A549 (cell line): ENCODE data around the gene KNDC1. TPM values are rescaled to one million over a fixed set of nuclear protein-coding genes. Genes with fewer than 3 reads are reported as not detected.

Source experiments
- ATAC-seq, 2 experiments: fragments of 200-7000 bp in 1 of 2; fragments of >200 bp in 1 of 2; cut with Nextera tagmentation in 1 of 2; cut with Tn5 transposase in 1 of 2; 3 replicates each; pipeline versions ENCODE4 v1.8.0 to v1.9.1; 2018 to 2020; ENCODE audit warnings: mild to moderate bottlenecking in 1 of 2, moderate library complexity in 1 of 2
- CTCF ChIA-PET: fragments of 300-600 bp; sonication (Branson Sonifier 250); formaldehyde crosslinking; extraction: SDS; loops from one replicate; lab custom pipeline; 2021; ENCODE audit warnings: antibody characterized with exemption, inconsistent platforms; lab: Yijun Ruan, JAX
- POLR2A ChIA-PET: fragments of 350-600 bp; formaldehyde crosslinking; extraction: SDS; loops from one replicate; lab custom pipeline; 2021; ENCODE audit warnings: antibody characterized with exemption, inconsistent platforms; lab: Yijun Ruan, JAX
- DNase-seq, 2 experiments: peaks; one replicate each; pipeline versions ENCODE4 v3.0.0 to v3.0.0-alpha.2; 2011 to 2016; ENCODE audit warnings: low read depth in 1 of 2, low spot score in 1 of 2
- FAIRE-seq: peaks from 2 replicates; lab custom pipeline; 2011; peaks lifted over from hg19 to GRCh38; lab: Jason Lieb, UNC
- H3K27ac ChIP-seq, 2 experiments: fragments of >200 bp; sonication (Bioruptor Twin); formaldehyde crosslinking; 3 replicates each; pipeline ENCODE4 v1.5.1; 2016 to 2017
- H3K4me1 ChIP-seq: fragments of >200 bp; sonication (Bioruptor Twin); formaldehyde crosslinking; 3 replicates; pipeline ENCODE4 v1.6.1; 2016
- H3K4me2 ChIP-seq: fragments of >200 bp; sonication (Bioruptor Twin); formaldehyde crosslinking; 3 replicates; pipeline ENCODE4 v1.6.1; 2016
- H3K4me3 ChIP-seq: fragments of >200 bp; sonication (Bioruptor Twin); formaldehyde crosslinking; 3 replicates; pipeline ENCODE4 v1.5.1; 2016
- H3K9me3 ChIP-seq: fragments of >200 bp; sonication (Bioruptor Twin); formaldehyde crosslinking; 3 replicates; pipeline ENCODE4 v1.6.1; 2016
- ATOH8 ChIP-seq: fragments of 250-450 bp; sonication (Bioruptor Pico); IDR thresholded peaks from 2 replicates; pipeline ENCODE4 v1.5.0; 2020; ENCODE audit warnings: low read depth, mild to moderate bottlenecking, moderate library complexity
- BHLHE40 ChIP-seq: IDR thresholded peaks from 2 replicates; pipeline ENCODE4 v1.6.1; 2012; ENCODE audit warnings: low read depth, low read length, inconsistent platforms
- CBX8 ChIP-seq: fragments of 200-600 bp; sonication (generic); IDR thresholded peaks from 2 replicates; pipeline ENCODE4 v1.6.1; 2016
- CEBPB ChIP-seq, 2 experiments: fragments of >200 bp in 1 of 2; sonication (Bioruptor Twin) in 1 of 2; formaldehyde crosslinking in 1 of 2; IDR thresholded peaks; 2 replicates each; pipeline ENCODE4 v1.6.1; 2012 to 2016
- CHD2 ChIP-seq: fragments of 150-350 bp; IDR thresholded peaks from 2 replicates; pipeline ENCODE4 v1.6.1; 2014; ENCODE audit warnings: low read length; ENCODE audit not compliant: partially characterized antibody
- E2F6 ChIP-seq: IDR thresholded peaks from 2 replicates; pipeline ENCODE4 v1.6.1; 2012; ENCODE audit warnings: low read depth, borderline replicate concordance
- EHF ChIP-seq: fragments of 250-450 bp; sonication (Bioruptor Pico); IDR thresholded peaks from 2 replicates; pipeline ENCODE4 v1.5.0; 2020; ENCODE audit warnings: mild to moderate bottlenecking
- FOXS1 ChIP-seq: fragments of 250-450 bp; sonication (Bioruptor Pico); IDR thresholded peaks from 2 replicates; pipeline ENCODE4 v1.5.0; 2020; ENCODE audit warnings: mild to moderate bottlenecking, moderate library complexity
- HDAC2 ChIP-seq: fragments of 200-600 bp; sonication (generic); IDR thresholded peaks from 2 replicates; pipeline ENCODE4 v1.6.1; 2016
- HES2 ChIP-seq: fragments of >200 bp; sonication (Bioruptor Twin); formaldehyde crosslinking; IDR thresholded peaks from 2 replicates; pipeline ENCODE4 v1.6.1; 2016
- HMGXB4 ChIP-seq: fragments of 250-450 bp; sonication (Bioruptor Pico); IDR thresholded peaks from 2 replicates; pipeline ENCODE4 v1.5.0; 2021; ENCODE audit warnings: mild to moderate bottlenecking, moderate library complexity, borderline replicate concordance
- HOXB5 ChIP-seq: fragments of 250-450 bp; sonication (Bioruptor Pico); IDR thresholded peaks from 2 replicates; pipeline ENCODE4 v1.5.0; 2020; ENCODE audit warnings: mild to moderate bottlenecking, moderate library complexity
- KDM1A ChIP-seq: fragments of 200-600 bp; sonication (generic); IDR thresholded peaks from 2 replicates; pipeline ENCODE4 v1.6.1; 2016; ENCODE audit warnings: low read depth, mild to moderate bottlenecking
- MAFK ChIP-seq: fragments of 450-650 bp; IDR thresholded peaks from 2 replicates; pipeline ENCODE4 v1.6.1; 2014; ENCODE audit not compliant: partially characterized antibody
- MYC ChIP-seq: IDR thresholded peaks from 2 replicates; pipeline ENCODE4 v1.6.1; 2012; ENCODE audit warnings: mild to moderate bottlenecking, inconsistent platforms, low read length, improper control_type of control experiment, borderline replicate concordance
- NFE2L2 ChIP-seq: fragments of 150-350 bp; conservative IDR thresholded peaks from 2 replicates; pipeline ENCODE4 v1.6.1; 2014; ENCODE audit warnings: low read length
- RARB ChIP-seq: fragments of 250-450 bp; sonication (Bioruptor Pico); IDR thresholded peaks from 2 replicates; pipeline ENCODE4 v1.8.0; 2021; ENCODE audit warnings: mild to moderate bottlenecking, moderate library complexity
- RCOR1 ChIP-seq: fragments of 150-350 bp; IDR thresholded peaks from 2 replicates; pipeline ENCODE4 v1.6.1; 2014; ENCODE audit warnings: antibody characterized with exemption, low read length, low read depth
- RFX5 ChIP-seq: fragments of 450-650 bp; IDR thresholded peaks from 2 replicates; pipeline ENCODE4 v1.7.1; 2014; ENCODE audit warnings: antibody characterized with exemption, mild to moderate bottlenecking, moderate library complexity
- RNF2 ChIP-seq: fragments of 200-600 bp; sonication (generic); IDR thresholded peaks from 2 replicates; pipeline ENCODE4 v1.6.1; 2016; ENCODE audit warnings: low read depth, mild to moderate bottlenecking, antibody characterized with exemption, moderate library complexity, borderline replicate concordance
- SMC3 ChIP-seq: fragments of >200 bp; sonication (Bioruptor Twin); formaldehyde crosslinking; IDR thresholded peaks from 3 replicates; pipeline ENCODE4 v1.6.1; 2018; ENCODE audit warnings: inconsistent platforms
- SREBF2 ChIP-seq: fragments of 450-650 bp; IDR thresholded peaks from 2 replicates; pipeline ENCODE4 v1.6.1; 2014; ENCODE audit warnings: mild to moderate bottlenecking, moderate library complexity
- TP53 ChIP-seq: fragments of 250-450 bp; sonication (Bioruptor Pico); IDR thresholded peaks from 2 replicates; pipeline ENCODE4 v1.5.0; 2021; ENCODE audit warnings: mild to moderate bottlenecking, moderate library complexity
- ZSCAN20 ChIP-seq: fragments of 250-450 bp; sonication (Bioruptor Pico); IDR thresholded peaks from 2 replicates; pipeline ENCODE4 v1.8.0; 2022; ENCODE audit warnings: mild to moderate bottlenecking, moderate library complexity
- WGBS: methylation state at CpG from one replicate; pipeline ENCODE4 v1.1.6; 2017; ENCODE audit errors: missing lambda C conversion rate; 5-methylcytosine and 5-hydroxymethylcytosine counted together
- polyA plus RNA-seq, 4 experiments: library from polyadenylated mRNA; depleted of rRNA in 3 of 4; stranded (reverse); fragments of >200 nt; fragmentation: RNase III in 1 of 4; extraction: RNeasy Plus Mini Kit Qiagen cat#74134 plus additional on column Dnase treatment in 1 of 4; gene quantifications; 2 replicates in 3 of 4; 3 replicates in 1 of 4; pipeline ENCODE4 v1.2.3, GENCODE V29; 2011 to 2017

KNDC1 gene
- polyA plus RNA-seq, 2 of the 4 experiments (the other 2 are of a cell fraction), result 0.56 to 0.63 TPM

GRCh38 chr10:133176546-133176945 lies 16.5 kb downstream of the KNDC1 start:
- FAIRE-seq (no peak), DNase-seq (no peak), ATAC-seq (no peak)
- H3K9me3 ChIP-seq, result 0 out of 3 replicates have a peak, but pooled peaks cover 6% of the 10 kb centered on the region
- CTCF ChIA-PET, result no interaction called here
- no peak overlapping the region for H3K4me2 ChIP-seq
- no peak overlapping the region for H3K27ac ChIP-seq
- WGBS, result no CpG with 5 or more reads among the region's 4 CpGs
- no peak for TF ChIP-seq MAFK
- no peak for TF ChIP-seq HDAC2
- TF ChIP-seq CEBPB (IDR thresholded peaks at IDR 0.05), result no peak
- TF ChIP-seq EHF (CRISPR knock-in tag), result no peak
- no peak for TF ChIP-seq HES2
- TF ChIP-seq BHLHE40, result no peak
- TF ChIP-seq RARB (CRISPR knock-in tag), result no peak
- no peak for TF ChIP-seq MYC
- no peak for TF ChIP-seq CBX8
- no peak overlapping the region for H3K4me3 ChIP-seq
- H3K4me1 ChIP-seq, result no peaks in the 10 kb centered on the region
- POLR2A ChIA-PET, result no interaction called here

GRCh38 chr10:133177380-133178157 lies 17.6 kb downstream of the KNDC1 start:
- ATAC-seq (no peak), FAIRE-seq (no peak), DNase-seq (no peak)
- POLR2A ChIA-PET, result no interaction called here
- CTCF ChIA-PET, result no interaction called here
- no peak overlapping the region for H3K4me3 ChIP-seq
- H3K4me2 ChIP-seq, result no peak overlapping the region
- no peaks in the 10 kb centered on the region for H3K4me1 ChIP-seq
- H3K27ac ChIP-seq, result no peak overlapping the region
- 0 out of 3 replicates have a peak, but pooled peaks cover 6% of the 10 kb centered on the region for H3K9me3 ChIP-seq
- WGBS, result 49% methylated on average over 12 of the region's 12 CpGs
- TF ChIP-seq KDM1A (no peak), SREBF2 (no peak), CHD2 (no peak), ZSCAN20 (CRISPR knock-in tag) (no peak), FOXS1 (CRISPR knock-in tag) (no peak), E2F6 (no peak)

GRCh38 chr10:133178357-133179127 lies 18.5 kb downstream of the KNDC1 start:
- Histone ChIP-seq H3K9me3 (0 out of 3 replicates have a peak, but pooled peaks cover 6% of the 10 kb centered on the region), H3K4me2 (no peak overlapping the region), H3K4me3 (no peak overlapping the region), H3K4me1 (no peaks in the 10 kb centered on the region), H3K27ac (no peak overlapping the region)
- POLR2A ChIA-PET, result no interaction called here
- CTCF ChIA-PET, result no interaction called here
- FAIRE-seq (no peak), ATAC-seq (no peak), DNase-seq (no peak)
- TF ChIP-seq ATOH8 (CRISPR knock-in tag), result no peak
- TF ChIP-seq SMC3, result no peak
- TF ChIP-seq TP53 (CRISPR knock-in tag), result no peak
- TF ChIP-seq HMGXB4 (CRISPR knock-in tag), result no peak
- TF ChIP-seq CEBPB (IDR thresholded peaks at IDR 0.05), result no peak
- TF ChIP-seq RCOR1, result no peak
- TF ChIP-seq CBX8, result no peak
- no peak for TF ChIP-seq RARB (CRISPR knock-in tag)
- no peak for TF ChIP-seq RNF2
- TF ChIP-seq HOXB5 (CRISPR knock-in tag), result no peak
- TF ChIP-seq HDAC2, result no peak
- no peak for TF ChIP-seq SREBF2
- TF ChIP-seq RFX5, result no peak
- TF ChIP-seq NFE2L2, result no peak
- TF ChIP-seq FOXS1 (CRISPR knock-in tag), result no peak
- 69% methylated on average over 25 of the region's 29 CpGs for WGBS
